ENCODE measurements around the gene INTS12. TPM values are rescaled to one million over a fixed set of nuclear protein-coding genes. Genes with fewer than 3 reads are reported as not detected.
A peak's percentile ranks its signal among the peaks of the same experiment; 100 is the strongest.
"Not testable (repeated sequence)": the region's sequence is repeated elsewhere in the genome, so short reads cannot be mapped to it uniquely, and the experiment has no call there.

INTS12 gene
- total RNA-seq, 1 donor from 2014 or later, result 20.2 TPM

DNA sequence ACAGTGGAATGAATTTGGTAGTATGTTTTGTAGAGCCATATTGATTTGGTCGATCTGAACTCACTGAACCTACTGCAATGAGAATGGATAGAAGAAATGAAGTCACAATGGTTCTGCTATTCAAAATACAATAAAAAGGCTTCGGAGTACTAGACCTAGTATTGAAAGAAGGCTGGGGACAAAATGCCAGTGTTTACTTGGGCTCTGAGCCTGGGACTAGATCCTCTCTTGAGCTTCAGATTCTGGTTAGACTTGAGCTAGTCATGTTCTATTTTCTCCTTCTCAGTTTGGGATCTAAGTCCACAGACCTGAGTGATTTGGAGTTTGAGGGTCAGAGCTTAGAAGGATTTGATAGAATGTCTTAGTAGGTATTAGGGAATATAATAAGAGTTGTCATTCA lies 9.9 kb downstream of the INTS12 start:
- H3K36me3 ChIP-seq, result peaks cover 57% of the 10 kb centered on the region
- no peaks in the 10 kb centered on the region for H3K4me1 ChIP-seq
- H3K27ac ChIP-seq, result no peak overlapping the region
- H3K4me3 ChIP-seq, result no peak overlapping the region
- ATAC-seq, result no peak
- intact Hi-C loops (cut with DNase I), result no loop called here
- TF ChIP-seq CTCF (IDR thresholded peaks at IDR 0.05), result no peak
- H3K27me3 ChIP-seq, result no peaks in the 10 kb centered on the region
- no peaks in the 10 kb centered on the region for H3K9me3 ChIP-seq
- DNase-seq, result no peak

- H3K9me3 ChIP-seq; DNase-seq; H3K27me3 ChIP-seq; H3K4me3 ChIP-seq; H3K27ac ChIP-seq; intact Hi-C loops (cut with DNase I); ATAC-seq; H3K4me1 ChIP-seq: not testable (repeated sequence)
- H3K36me3 ChIP-seq, result peaks cover 84% of the 10 kb centered on the region
These were observed 12.7 kb downstream of the INTS12 start for GRCh38 chr4:105695832-105696231.

GRCh38 chr4:105694812-105695211 lies 13.7 kb downstream of the INTS12 start:
- H3K4me3 ChIP-seq; ATAC-seq; DNase-seq; intact Hi-C loops (cut with DNase I); H3K9me3 ChIP-seq; H3K27me3 ChIP-seq; H3K27ac ChIP-seq; H3K4me1 ChIP-seq: not testable (repeated sequence)
- peaks cover 89% of the 10 kb centered on the region for H3K36me3 ChIP-seq

GRCh38 chr4:105686571-105686970 lies 21.9 kb downstream of the INTS12 start:
- Histone ChIP-seq H3K9me3 (no peaks in the 10 kb centered on the region), H3K4me3 (no peak overlapping the region), H3K36me3 (peaks cover 90% of the 10 kb centered on the region), H3K4me1 (peaks cover 10% of the 10 kb centered on the region), H3K27me3 (no peaks in the 10 kb centered on the region), H3K27ac (no peak overlapping the region)
- TF ChIP-seq CTCF (IDR thresholded peaks at IDR 0.05), result no peak
- no peak for ATAC-seq
- DNase-seq, result no peak
- intact Hi-C loops (cut with DNase I), result no loop called here

DNA sequence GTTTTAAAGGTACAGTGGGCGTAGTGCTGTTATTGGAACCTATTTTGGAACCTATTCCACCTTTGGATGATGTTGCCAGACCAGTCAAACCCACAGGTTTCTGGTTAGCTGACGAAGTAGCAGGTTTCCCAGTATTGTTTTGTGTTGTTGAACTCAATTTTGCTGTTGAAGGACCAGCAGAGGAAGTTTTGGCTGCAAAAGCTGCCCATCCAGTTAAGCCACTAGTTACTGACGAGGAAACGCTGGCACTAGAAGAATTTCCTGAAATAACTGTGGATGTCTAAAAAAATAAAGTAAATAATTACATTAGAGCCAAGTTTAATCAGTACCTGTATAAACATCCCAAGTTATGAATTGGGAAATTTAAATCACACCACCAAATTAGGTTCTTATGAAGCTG lies 25.5 kb downstream of the INTS12 start:
- no peak for TF ChIP-seq CTCF (IDR thresholded peaks at IDR 0.05)
- H3K4me3 ChIP-seq, result no peak overlapping the region
- no peak overlapping the region for H3K27ac ChIP-seq
- H3K27me3 ChIP-seq, result no peaks in the 10 kb centered on the region
- no peaks in the 10 kb centered on the region for H3K9me3 ChIP-seq
- ATAC-seq, result peak; percentile 93
- H3K36me3 ChIP-seq, result peaks cover 58% of the 10 kb centered on the region
- intact Hi-C loops (cut with DNase I), result no loop called here
- DNase-seq, result peak; percentile 66
- peaks cover 10% of the 10 kb centered on the region for H3K4me1 ChIP-seq

GRCh38 chr4:105679186-105679585 lies 29.3 kb downstream of the INTS12 start:
- Histone ChIP-seq H3K36me3 (peaks cover 22% of the 10 kb centered on the region), H3K4me3 (no peak overlapping the region), H3K27ac (no peak overlapping the region), H3K27me3 (no peaks in the 10 kb centered on the region), H3K4me1 (peaks cover 6% of the 10 kb centered on the region), H3K9me3 (no peaks in the 10 kb centered on the region)
- DNase-seq (no peak), ATAC-seq (no peak)
- intact Hi-C loops (cut with DNase I), result no loop called here
- no peak for TF ChIP-seq CTCF (IDR thresholded peaks at IDR 0.05)

- no peaks in the 10 kb centered on the region for H3K4me1 ChIP-seq
- H3K9me3 ChIP-seq, result no peaks in the 10 kb centered on the region
- intact Hi-C loops (cut with DNase I), result no loop called here
- H3K27me3 ChIP-seq, result no peaks in the 10 kb centered on the region
- H3K4me3 ChIP-seq, result no peak overlapping the region
- TF ChIP-seq CTCF (IDR thresholded peaks at IDR 0.05), result no peak
- H3K27ac ChIP-seq, result no peak overlapping the region
- ATAC-seq, result no peak
- DNase-seq, result no peak
- H3K36me3 ChIP-seq, result peaks cover 11% of the 10 kb centered on the region
These were observed 30.8 kb downstream of the INTS12 start for GRCh38 chr4:105677709-105678108.
